ENCODE measurements around the gene NGEF.

GRCh38 chr2:233047206-233047605, 34.1 kb upstream of the NGEF start:
- no peak for TF ChIP-seq GABPA (IDR thresholded peaks at IDR 0.05 in 1 of 2, conservative IDR thresholded peaks at IDR 0.05 in 1 of 2)
- TF ChIP-seq CTCF (IDR thresholded peaks at IDR 0.05; ENCODE audit: low read depth, low read length, missing input control) = no peak
- no peak for TF ChIP-seq YY1 (IDR thresholded peaks at IDR 0.05)
- no peak for TF ChIP-seq REST (IDR thresholded peaks at IDR 0.05)
- no peak for TF ChIP-seq MAX (IDR thresholded peaks at IDR 0.05)
- TF ChIP-seq TAF1 (conservative IDR thresholded peaks at IDR 0.05) = no peak
